Keratinocyte (primary cell): ENCODE data around the gene BBOX1.
"Not testable (repeated sequence)": the region's sequence is repeated elsewhere in the genome, so short reads cannot be mapped to it uniquely, and the experiment has no call there.

Experiments
- CTCF ChIP-seq, 3 experiments: IDR thresholded peaks in 1 of 3; conservative IDR thresholded peaks in 1 of 3; optimal IDR thresholded peaks in 1 of 3; 2 replicates in 2 of 3; 3 replicates in 1 of 3; pipeline versions ENCODE3 to v1.5.1; 2011; ENCODE audit warnings: low read length in 3 of 3, mild to moderate bottlenecking in 3 of 3, moderate library complexity in 2 of 3, control low read depth in 1 of 3, inconsistent platforms in 1 of 3; ENCODE audit not compliant: insufficient read depth in 2 of 3; ENCODE audit errors: extremely low read depth in 1 of 3
- EZH2 ChIP-seq: IDR thresholded peaks from one replicate; pipeline ENCODE4 v1.6.1; 2012; ENCODE audit warnings: inconsistent platforms, mild to moderate bottlenecking, low read length, moderate library complexity

- not testable (repeated sequence) for TF ChIP-seq CTCF (optimal IDR thresholded peaks at IDR 0.05 in 1 of 3, IDR thresholded peaks at IDR 0.05 in 1 of 3, conservative IDR thresholded peaks at IDR 0.05 in 1 of 3; ENCODE audit: extremely low read depth in 1 of 3, insufficient read depth in 2 of 3, low read length in 3 of 3); EZH2
Observed at GRCh38 chr11:27135924-27136329, 95.3 kb downstream of the BBOX1 start.
